Body of pancreas (tissue), 4 donors: ENCODE measurements around the gene SLC9A9. TPM values are rescaled to one million over a fixed set of nuclear protein-coding genes. Genes with fewer than 3 reads are reported as not detected.

Experiments used
- ATAC-seq: fragments of 150-250 bp; one replicate; pipeline ENCODE4 v1.9.1; 2016
- DNase-seq, 4 donors: peaks; one replicate each; pipeline ENCODE4 v3.0.0-alpha.2; 2019
- H3K27ac ChIP-seq, 4 donors: fragments of 200-600 bp; sonication (generic); 1 replicate in 3 of 4; 2 replicates in 1 of 4; pipeline versions ENCODE4 v1.5.1 to v1.6.1; 2016 to 2019; ENCODE audit warnings: mild to moderate bottlenecking in 1 of 4, mixed read lengths in 1 of 4, moderate library complexity in 1 of 4
- H3K27me3 ChIP-seq, 2 donors: fragments of 200-600 bp; sonication (generic); one replicate each; pipeline ENCODE4 v1.6.0; 2016; ENCODE audit warnings: mild to moderate bottlenecking in 1 of 2
- H3K36me3 ChIP-seq, 2 donors: fragments of 200-600 bp; sonication (generic); replicated peaks in 1 of 2; 2 replicates each; pipeline ENCODE4 v1.5.1; 2016; ENCODE audit warnings: low read depth in 2 of 2; ENCODE audit not compliant: insufficient read depth in 1 of 2
- H3K4me1 ChIP-seq: fragments of 200-600 bp; sonication (generic); one replicate; pipeline ENCODE4 v1.6.0; 2016
- H3K4me3 ChIP-seq, 2 donors: fragments of 200-600 bp; sonication (generic); 1 replicate in 1 of 2; 2 replicates in 1 of 2; pipeline ENCODE4 v1.5.1; 2016 to 2019
- H3K9me3 ChIP-seq, 3 donors: fragments of 200-600 bp; sonication (generic); 1 replicate in 2 of 3; 2 replicates in 1 of 3; pipeline ENCODE4 v1.5.1; 2016
- CTCF ChIP-seq, 7 experiments: fragments of 450-650 bp in 4 of 7; fragments of 200-600 bp in 3 of 7; sonication (generic) in 3 of 7; IDR thresholded peaks; one replicate each; pipeline ENCODE4 v1.5.1; 2016 to 2019; ENCODE audit warnings: antibody characterized with exemption in 7 of 7
- POLR2A ChIP-seq, 3 donors: fragments of 450-650 bp; IDR thresholded peaks; one replicate each; pipeline ENCODE4 v1.6.1; 2016; ENCODE audit warnings: antibody characterized with exemption in 3 of 3, mild to moderate bottlenecking in 2 of 3
- WGBS, 2 donors: methylation state at CpG; one replicate each; pipeline ENCODE4 v1.1.5; 2017; 5-methylcytosine and 5-hydroxymethylcytosine counted together
- intact Hi-C: fragments of 100-400 bp; cut with DNase I; formaldehyde crosslinking; loops from one replicate; pipeline ENCODE4 v1.15.1; 2023
- total RNA-seq, 2 donors: library from RNA; depleted of rRNA; stranded (reverse); fragments of >200 nt; gene quantifications; one replicate each; pipeline ENCODE4 v1.1.0, GENCODE V29; 2016

Gene SLC9A9
- total RNA-seq, 2 donors from 2014 or later: 1.6 to 2.3 TPM

GRCh38 chr3:143650827-143651226, 197.4 kb downstream of the SLC9A9 start:
- ATAC-seq (no peak), DNase-seq (peak in 1 of 4 donors; percentile 13)
- Histone ChIP-seq H3K4me1 (no peaks in the 10 kb centered on the region), H3K27ac (no peak overlapping the region), H3K36me3 (no peaks in the 10 kb centered on the region), H3K27me3 (no peaks in the 10 kb centered on the region), H3K4me3 (no peak overlapping the region), H3K9me3 (no peaks in the 10 kb centered on the region)
- WGBS, 2 donors: 71 to 81% methylated on average over 1 of the region's 1 CpG
- no peak for TF ChIP-seq CTCF (IDR thresholded peaks at IDR 0.05)
- TF ChIP-seq POLR2A (IDR thresholded peaks at IDR 0.05): no peak
- intact Hi-C loops: no loop called here

GRCh38 chr3:143650120-143650519, 198.1 kb downstream of the SLC9A9 start:
- H3K4me3 ChIP-seq: no peak overlapping the region
- WGBS, 2 donors: 40 to 57% methylated on average over 2 of the region's 2 CpGs
- no peaks in the 10 kb centered on the region for H3K9me3 ChIP-seq
- TF ChIP-seq CTCF (IDR thresholded peaks at IDR 0.05): no peak
- no peak for TF ChIP-seq POLR2A (IDR thresholded peaks at IDR 0.05)
- intact Hi-C loops: no loop called here
- ATAC-seq (no peak), DNase-seq (no peak)
- no peaks in the 10 kb centered on the region for H3K27me3 ChIP-seq
- H3K27ac ChIP-seq: no peak overlapping the region
- H3K4me1 ChIP-seq: no peaks in the 10 kb centered on the region
- H3K36me3 ChIP-seq: no peaks in the 10 kb centered on the region

GRCh38 chr3:143648708-143649107, 199.6 kb downstream of the SLC9A9 start:
- 78 to 80% methylated on average over 7 of the region's 7 CpGs for WGBS, 2 donors
- H3K4me1 ChIP-seq: peaks cover 7% of the 10 kb centered on the region
- DNase-seq (no peak), ATAC-seq (no peak)
- no peak overlapping the region for H3K27ac ChIP-seq
- no peaks in the 10 kb centered on the region for H3K36me3 ChIP-seq
- TF ChIP-seq POLR2A (IDR thresholded peaks at IDR 0.05) (no peak), CTCF (IDR thresholded peaks at IDR 0.05) (no peak)
- H3K27me3 ChIP-seq: no peaks in the 10 kb centered on the region
- H3K9me3 ChIP-seq: no peaks in the 10 kb centered on the region
- H3K4me3 ChIP-seq: no peak overlapping the region
- intact Hi-C loops: no loop called here

- TF ChIP-seq CTCF (IDR thresholded peaks at IDR 0.05): no peak
- TF ChIP-seq POLR2A (IDR thresholded peaks at IDR 0.05): no peak
- H3K4me3 ChIP-seq: no peak overlapping the region
- 90 to 92% methylated on average over 14 of the region's 14 CpGs for WGBS, 2 donors
- no peaks in the 10 kb centered on the region for H3K27me3 ChIP-seq
- peaks cover 7% of the 10 kb centered on the region for H3K4me1 ChIP-seq
- no peak for ATAC-seq
- no peaks in the 10 kb centered on the region for H3K9me3 ChIP-seq
- H3K36me3 ChIP-seq: no peaks in the 10 kb centered on the region
- DNase-seq: no peak
- no peak overlapping the region for H3K27ac ChIP-seq
- intact Hi-C loops: no loop called here
These were observed 200.1 kb downstream of the SLC9A9 start for GRCh38 chr3:143648218-143648617.

GRCh38 chr3:143644370-143645089, 203.7 kb downstream of the SLC9A9 start:
- H3K36me3 ChIP-seq: no peaks in the 10 kb centered on the region
- intact Hi-C loops: no loop called here
- H3K4me3 ChIP-seq: no peak overlapping the region
- H3K9me3 ChIP-seq: no peaks in the 10 kb centered on the region
- no peak overlapping the region for H3K27ac ChIP-seq
- no peaks in the 10 kb centered on the region for H3K27me3 ChIP-seq
- WGBS, 2 donors: 21 to 30% methylated on average over 4 of the region's 4 CpGs
- TF ChIP-seq CTCF (IDR thresholded peaks at IDR 0.05): peak; percentile 16 to 63 (median 51)
- no peak for TF ChIP-seq POLR2A (IDR thresholded peaks at IDR 0.05)
- ATAC-seq (peak; percentile 64), DNase-seq (peak; percentile 27 to 59 (median 52))
- H3K4me1 ChIP-seq: peaks cover 7% of the 10 kb centered on the region
